HG02938 (cell line): ENCODE measurements around the gene SH3YL1.

Source experiments
- ATAC-seq: cut with Tn5 transposase; IDR thresholded peaks from one replicate; pipeline ENCODE4 v1.9.1; 2021; ENCODE audit warnings: mild to moderate bottlenecking, moderate library complexity; ENCODE audit not compliant: unreplicated experiment

SH3YL1 gene, protein sequence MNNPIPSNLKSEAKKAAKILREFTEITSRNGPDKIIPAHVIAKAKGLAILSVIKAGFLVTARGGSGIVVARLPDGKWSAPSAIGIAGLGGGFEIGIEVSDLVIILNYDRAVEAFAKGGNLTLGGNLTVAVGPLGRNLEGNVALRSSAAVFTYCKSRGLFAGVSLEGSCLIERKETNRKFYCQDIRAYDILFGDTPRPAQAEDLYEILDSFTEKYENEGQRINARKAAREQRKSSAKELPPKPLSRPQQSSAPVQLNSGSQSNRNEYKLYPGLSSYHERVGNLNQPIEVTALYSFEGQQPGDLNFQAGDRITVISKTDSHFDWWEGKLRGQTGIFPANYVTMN

DNA sequence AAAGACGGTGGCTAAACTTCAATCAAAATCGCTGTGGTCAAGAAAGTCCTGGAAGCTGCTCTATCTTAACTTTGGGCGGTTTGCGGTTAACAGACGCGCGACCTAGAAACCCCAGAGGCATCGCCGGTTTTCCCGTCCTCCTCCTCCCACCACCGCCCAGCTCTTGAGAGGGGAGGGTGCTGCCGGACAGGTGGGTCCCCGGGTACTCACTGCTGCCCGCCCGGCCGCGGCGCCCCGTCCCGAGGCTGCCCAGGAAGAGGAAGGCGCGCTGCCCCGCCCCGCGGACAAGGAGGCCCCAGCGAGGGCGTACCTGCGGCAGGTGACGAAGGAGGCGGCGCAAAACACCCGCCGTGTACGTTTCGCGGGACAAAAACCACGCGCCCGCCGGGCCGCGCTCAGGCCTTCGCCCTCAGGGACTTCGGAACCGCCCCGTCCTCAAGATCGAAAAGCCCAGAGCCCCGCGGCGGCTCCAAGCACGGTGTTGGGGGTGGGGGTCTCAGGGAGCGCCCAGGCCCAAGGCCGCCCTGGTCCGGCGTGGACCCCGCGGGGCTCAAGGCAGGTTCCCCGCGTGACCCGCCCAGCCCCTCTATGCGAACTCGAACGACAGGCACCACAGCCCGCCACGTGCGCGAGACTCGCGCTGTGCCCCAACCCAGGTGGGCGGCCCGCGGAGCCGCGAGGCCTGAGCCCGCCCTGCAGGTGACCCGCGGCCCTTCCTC is at the start of gene SH3YL1:
Gene SH3YL1, minus strand, starts transcription at position 259 of the 719 bp plus-strand sequence. Its CDS starts 48 bp downstream, at position 211.
- ATAC-seq, result peak; percentile 35

DNA sequence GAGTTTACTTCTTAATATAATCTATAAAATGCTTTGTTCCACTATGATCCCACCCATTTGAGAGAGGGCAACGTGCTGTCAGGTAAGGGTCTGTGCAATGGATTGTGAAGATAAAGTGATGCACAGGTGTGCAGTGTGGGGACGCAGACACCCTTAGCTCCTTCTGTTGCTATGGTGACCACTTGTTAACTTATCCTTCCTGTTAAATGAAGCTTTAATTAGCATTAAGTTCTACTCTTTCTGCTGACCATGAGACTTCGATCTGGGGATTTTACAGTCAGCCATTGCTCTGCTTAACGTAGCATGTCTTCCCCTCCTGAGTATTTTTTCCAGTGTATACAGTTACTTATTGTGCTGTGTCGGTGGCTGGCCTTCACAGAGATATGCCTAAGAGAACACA is 47.2 kb upstream of the SH3YL1 start:
- ATAC-seq, result no peak

DNA sequence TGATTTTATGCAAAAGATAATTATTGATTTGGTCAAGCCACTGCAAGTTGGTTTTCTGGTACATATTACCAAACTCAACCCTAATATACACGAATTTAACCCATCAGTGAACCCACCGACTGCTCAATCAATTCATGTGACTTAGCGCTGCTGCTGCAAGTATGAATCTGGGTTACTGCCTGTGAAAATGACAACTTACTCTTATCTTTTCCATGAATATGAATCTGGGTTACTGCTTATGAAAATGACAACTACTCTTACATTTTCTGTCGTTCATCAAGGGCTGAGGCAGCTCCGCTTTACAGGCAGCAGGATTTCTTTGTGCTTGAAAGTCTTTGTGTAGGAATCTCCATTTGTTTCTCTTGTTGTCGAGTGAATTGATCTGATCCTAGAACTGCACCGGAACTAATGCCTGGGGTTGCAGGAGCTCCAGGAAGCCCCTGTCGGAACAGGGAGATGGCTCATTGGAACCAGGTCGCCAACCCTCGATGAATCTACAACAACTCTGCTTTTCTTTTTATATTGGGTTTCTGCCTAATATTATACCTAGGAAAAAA is 46.2 kb upstream of the SH3YL1 start:
- ATAC-seq, result no peak

DNA sequence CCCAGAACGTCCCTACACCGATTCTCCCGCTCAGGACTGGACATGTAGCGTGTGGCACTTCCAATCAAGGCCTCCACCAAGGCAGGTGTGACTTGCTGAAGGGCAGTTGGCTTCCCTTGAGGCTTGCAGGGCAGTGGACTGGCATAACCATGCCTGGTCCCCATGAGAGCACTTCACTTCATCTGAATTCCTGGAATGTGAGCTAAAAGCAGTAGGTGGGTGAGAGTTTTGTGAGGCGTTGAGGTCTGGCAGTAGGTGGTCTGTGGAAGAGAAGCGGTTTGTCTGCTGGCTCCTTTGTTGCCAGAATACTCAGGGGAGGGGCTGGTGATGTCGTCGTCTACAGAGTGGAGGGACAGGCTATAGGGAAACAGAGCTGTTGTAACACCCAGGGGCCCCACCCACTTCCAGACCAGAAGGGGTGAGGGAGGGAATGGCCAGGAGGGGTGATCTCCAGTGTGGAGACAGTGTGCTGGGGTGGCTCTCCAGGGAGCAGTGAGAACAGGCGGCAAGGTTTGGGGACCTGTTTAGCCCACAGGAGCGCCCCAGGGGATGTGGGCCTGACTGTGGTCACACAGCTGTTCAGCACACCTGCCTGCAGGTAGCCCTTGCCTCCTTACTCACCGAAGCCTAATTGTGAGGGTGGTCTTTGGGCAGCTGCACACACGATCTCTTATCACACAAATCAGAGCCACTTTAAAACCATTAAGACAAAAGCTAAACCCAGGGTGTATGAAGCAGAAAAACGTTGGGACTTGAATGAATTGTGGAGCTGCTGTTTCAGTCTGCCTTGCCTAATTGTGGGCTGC is 45.5 kb upstream of the SH3YL1 start:
- no peak for ATAC-seq

DNA sequence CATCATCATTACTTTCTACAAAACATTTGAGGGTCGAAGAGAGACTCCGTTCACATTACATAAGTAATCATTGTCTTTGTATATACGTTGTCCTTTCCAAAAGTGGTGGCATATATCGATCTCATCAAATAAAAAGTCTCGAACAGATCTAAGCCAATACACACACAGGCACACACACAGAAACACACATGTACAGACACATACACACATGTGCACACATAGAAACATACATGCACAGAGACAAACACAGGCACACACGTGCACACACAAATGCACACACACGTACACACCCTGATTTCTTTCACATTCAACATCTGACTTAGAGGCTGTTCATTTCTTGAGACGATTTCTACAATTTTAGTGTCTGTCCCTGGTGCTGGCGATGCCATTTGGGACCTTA is 41.5 kb upstream of the SH3YL1 start:
- no peak for ATAC-seq

DNA sequence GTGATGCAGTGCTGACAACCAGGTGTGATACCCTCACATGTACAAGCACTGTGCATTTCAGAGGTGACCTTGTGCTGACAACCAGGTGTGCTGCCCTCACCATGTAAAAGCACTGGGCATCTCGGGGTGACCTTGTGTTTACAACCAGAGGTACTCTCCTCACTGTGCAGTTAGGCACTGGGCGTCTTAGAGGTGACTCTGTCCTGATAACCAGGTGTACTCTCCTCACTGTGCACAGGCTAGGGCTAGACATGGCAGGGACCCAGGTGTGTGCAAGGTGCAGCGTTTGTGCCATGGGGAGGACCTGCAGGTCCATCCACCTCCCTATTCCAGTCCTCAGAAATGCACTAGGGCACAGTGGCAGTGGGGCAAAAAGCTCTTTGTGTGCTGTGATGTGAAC is 32.5 kb upstream of the SH3YL1 start:
- ATAC-seq, result no peak

DNA sequence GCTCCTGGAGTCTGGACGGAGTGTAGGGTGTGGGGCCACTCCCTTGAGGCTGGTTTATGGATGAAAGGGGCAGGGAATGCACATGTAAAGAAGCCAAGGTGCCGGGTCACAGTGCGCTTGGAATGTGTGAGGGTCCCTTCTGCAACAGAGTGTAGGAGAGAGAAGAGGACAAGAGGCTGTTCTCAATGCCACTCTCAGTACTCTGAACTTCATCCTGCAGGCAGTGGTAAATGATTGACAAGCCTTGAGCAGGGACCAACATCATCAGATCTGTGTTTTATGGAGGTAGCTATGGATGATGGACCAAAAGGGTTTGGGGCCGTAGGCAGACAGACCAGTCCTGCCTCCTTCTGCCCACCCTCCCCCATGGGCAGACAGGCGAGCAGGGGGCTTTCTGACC is 31.3 kb upstream of the SH3YL1 start:
- ATAC-seq, result no peak

DNA sequence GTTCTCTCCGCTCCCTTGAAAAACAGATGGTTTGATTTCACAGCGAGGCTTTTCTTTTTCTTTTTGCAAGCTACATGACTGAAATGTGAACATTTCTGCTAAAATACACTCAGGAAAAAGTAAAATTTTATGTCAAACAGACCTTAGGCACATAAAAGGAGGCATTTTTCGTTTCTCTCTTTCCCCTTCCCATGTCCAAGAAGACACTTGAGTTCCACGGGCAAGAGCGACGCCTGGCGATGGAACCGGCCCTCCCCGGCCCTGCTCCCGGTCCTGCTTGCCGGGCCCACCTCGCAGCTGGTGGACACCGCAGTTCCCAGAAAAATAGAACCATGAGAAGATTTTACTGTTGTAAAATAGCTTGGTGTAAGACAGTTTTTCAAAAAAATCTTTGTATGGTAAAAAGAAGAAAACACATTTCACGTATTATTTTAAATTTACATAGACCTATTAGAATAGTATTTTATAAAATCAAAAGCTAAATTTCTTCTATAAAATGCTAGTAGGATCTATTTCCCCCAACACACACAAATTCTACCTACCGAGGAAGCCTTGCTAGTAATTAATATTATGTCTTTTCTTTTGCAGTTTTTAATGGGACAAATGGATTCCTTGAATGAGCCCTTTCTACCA is 26.4 kb upstream of the SH3YL1 start:
- ATAC-seq, result no peak

DNA sequence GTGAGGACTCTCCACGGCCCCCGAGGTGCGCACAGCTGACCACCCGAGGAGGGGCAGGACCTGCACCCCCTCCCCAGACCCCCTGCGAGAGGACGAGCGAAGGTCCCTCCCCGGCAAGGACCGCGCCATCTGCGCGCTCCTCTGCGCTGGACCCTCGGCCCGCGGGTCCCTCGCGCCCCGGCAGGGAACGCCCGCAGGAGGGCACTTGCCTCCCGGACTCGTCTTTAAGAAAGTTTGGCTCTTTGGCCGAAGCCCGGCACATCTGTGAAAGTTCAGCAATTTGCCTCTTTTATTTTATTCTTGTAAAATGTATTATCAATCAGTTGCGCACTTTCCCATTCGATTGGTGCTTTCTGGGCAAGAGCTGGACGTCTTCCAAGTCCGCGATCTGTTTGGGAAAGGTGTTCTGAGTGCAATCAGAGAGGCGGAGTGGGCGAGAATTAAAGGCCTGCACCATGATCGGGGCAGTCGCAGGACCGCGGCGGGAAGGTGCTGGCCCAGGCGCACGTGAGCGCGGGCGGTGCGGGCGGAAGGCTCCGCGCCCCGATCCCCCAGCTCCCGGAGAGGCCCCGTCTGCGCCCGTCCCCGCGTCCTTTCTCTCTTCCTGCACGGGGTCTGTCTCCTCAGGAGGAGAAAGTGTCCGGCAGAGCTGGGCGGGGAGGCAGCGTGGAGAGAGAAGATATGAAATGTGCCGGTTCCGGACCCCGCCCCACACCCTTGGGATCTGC is 25.7 kb upstream of the SH3YL1 start:
- ATAC-seq, result no peak

DNA sequence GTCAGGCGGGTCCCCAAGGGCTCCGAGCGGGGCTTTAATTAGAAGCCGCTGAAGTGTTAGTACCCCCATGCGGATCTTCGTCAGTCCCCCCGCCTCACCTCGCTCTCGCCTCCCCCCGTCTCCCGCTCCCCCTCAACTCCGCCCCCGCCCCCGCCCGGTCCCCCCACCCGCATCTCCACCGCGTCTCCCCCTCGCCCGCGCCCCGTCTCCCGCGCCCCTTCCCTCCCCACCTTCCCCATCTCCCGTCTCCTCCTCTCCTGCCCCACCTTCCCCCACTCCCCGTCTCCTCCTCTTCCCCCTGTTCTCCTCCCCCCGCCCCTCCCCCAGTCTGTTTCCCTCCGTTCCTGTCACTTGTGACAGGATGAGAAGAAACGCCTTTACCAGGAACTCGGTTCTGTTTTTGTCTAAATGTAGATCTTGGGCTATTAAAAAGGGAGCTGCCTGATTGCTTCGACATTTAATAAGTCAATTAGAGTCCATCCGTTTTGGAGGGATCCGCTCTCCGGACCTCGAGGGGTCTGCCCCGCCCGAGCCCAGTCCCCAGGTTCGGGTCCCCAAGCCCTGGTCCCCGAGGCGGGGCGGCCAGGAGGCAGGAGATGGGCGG is 25.0 kb upstream of the SH3YL1 start:
- ATAC-seq, result no peak

DNA sequence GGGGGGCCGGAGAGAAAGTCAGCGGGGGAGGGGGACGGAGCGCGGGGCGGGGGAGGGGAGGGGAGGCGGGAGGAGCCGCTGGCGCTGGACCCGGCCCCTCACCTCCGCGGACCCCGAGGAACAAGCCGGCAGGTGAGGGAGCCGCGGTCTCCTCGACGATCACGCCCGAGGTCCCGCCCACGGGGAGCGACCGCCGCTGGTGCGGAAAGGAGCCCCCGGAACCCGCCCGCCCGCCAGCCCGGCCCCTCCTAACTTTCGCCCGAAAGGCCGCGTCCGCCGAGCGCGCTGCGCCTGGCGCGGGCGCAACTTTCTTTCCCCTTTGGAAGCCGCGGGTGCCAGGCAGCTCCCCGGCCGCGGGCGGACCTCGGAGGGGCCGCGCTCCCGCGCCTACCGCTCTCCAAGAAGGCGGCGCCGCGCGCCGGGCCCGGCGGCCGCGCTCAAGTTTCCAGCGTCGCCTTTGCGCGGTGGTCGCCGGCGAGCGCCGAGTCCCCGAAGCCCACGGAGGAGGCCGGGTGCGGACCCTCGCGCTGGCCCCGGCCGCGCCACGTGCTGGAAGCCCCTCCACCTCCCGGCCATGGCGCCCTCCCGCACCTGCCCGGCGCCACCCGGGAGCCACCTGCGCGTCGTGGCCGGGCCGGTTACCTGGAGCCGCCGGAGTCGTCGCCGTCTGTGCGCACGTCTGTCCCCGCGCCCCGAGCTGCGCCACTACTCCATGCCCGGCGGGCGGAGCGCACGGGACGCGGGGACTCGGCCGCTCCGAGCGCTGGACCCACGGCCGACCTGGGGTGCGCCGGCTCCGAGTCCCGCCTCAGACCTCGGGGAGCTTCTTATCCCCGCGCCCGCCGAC is 24.3 kb upstream of the SH3YL1 start, which contains the start of gene ALKAL2:
Gene ALKAL2, minus strand, starts transcription at position 181 of the 847 bp plus-strand sequence. CDS start 256 bp downstream, outside the sequence.
- ATAC-seq, result no peak

DNA sequence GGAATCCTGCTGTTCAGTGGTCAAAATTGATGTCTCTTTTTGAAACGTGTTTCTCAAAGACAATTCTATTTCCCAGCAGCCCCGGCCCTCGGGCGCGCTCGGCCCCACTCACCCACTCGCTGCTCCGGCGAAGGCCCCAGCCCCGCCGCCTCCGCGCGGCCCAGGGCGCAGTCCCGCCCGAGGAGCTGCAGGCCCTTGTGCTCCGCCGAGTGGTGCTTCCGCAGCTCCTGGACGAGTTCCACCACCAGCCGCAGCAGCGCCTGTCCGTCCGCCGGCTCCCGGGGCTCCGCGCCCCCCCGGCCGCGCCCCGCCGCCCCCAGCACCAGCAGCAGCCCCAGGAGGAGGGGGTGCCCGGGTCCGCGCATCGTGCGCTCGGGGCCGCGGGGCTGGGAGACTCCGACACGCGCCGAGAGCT is 23.6 kb upstream of the SH3YL1 start:
- no peak for ATAC-seq

DNA sequence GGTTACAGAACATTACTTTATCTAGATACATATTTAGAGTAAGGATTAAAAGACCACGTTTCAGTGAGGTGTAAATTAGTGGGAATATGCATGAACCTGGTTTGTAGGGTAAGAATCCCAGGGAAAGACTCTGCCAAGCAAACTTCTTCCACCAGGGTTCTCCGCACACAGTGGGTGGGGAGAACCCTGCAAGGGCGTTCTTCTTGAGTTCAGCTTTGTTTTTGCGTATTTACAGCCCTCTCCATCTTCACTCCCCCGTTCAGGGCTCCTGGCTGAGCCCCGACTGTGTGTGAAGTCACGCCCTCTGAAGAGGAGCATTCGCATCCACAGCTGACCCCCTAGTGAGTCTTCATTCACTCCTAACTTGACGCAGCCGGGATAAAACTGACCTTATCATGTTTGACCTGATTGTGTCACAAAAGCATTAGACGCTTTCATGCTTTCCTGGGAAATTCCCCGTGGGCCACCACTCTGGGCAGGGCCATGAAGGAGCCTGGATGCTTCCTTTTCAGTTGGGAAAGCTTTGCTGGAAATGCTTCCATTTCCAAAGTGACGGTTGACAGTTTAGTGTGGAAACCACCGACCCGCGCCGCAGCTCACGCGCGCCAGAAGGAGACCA is 23.1 kb upstream of the SH3YL1 start:
- no peak for ATAC-seq

DNA sequence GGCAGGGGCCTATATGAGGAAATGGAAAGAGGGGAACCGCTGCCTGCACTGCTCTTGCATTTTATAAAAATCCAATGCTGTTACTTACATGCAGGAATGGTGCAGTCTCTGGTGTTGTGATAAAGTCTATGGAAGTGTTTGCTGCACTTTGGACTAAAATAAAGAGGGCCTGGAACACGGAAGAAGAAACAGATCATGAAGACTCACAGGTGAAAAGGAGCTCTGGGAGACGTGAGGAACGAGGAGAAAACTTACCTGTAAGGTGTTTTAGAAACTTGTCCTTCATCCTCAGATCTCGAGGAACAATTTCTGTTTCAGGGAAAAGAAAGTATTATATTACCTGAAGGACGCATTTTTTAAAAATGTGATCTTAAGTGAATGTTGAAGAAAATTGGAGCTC is 22.2 kb upstream of the SH3YL1 start:
- no peak for ATAC-seq

DNA sequence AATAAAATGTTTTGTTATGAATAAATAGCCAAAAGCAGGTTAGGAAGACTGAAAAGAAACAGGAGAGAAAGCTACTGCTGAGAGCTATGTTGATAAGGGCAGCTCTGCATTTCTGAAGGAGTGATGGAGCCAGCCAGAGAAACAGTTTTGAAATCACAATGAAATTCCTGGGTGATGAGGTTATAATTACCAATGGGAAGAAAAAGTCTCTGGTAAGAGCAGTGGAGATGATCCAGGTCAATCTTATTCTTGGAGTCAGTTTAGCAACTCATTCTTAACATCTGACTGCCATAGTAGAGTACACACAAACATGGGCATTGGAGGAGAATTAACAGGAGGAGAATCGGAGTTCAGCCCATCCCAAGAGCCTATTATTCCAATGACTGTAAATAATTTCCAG is 21.7 kb upstream of the SH3YL1 start:
- ATAC-seq, result no peak

DNA sequence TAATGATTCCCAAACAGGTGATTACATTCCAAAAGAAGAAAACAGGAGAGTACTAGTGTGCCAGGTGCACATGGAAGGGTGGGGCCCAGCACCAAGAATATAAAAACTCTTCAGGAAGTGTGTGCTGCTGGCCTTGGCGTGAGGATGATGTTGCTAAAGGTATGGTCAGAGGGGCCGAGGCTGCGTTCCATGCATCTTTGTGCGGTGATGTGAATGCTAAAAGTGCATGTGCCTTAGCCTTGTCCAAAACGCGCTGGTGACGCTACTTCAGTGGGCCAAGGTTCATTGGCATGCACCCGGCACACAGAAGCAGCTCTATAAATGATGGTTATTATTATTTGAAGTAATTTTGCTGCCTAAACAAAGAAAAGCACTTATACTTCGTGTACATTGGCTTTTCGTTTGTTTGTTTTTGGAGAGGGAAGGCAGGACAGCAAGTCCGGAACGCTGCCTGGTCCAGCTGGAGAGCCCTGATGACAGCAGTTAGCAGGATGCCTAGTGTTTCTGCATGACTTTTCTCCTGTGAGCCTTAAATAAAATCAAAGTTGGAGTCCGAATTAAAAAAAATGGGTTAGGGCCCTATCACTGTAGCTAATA is 21.2 kb upstream of the SH3YL1 start:
- no peak for ATAC-seq

DNA sequence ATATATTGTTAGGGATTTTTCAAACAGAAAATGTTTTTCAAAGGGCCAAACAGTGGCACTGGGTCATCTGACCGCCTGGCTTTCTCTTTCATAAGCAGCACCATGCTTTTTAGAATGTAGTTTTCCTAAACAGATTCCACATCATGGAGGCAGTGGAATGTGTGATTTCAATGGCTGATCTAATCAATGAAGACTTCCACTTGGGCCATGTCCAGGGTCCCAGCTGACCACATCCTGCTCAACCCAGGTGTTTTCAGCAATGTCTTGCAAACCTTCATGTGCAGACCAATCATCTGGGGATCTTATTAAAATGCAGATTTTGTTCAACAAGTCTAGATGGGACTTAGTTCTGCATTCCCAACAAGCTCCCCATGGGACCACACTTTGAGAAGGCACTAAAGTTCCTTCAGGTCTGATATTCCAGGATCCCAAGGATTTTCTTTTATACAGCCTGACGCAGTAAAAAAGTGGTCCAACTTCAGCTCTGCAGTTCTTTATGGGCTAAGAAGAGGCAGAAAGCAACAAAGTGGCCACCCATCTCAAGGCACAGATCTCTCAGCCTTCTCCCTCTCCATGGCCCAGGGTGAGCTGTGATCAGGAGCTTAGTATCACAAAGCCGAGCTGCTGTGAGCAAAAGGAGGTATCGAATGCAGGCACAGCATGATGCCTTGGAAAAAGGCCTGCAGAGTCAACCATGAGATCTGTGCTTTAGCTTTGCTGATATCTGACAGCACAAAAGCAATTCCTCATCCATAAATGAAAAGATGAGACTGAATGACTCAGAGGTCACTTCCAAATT is 20.4 kb upstream of the SH3YL1 start:
- no peak for ATAC-seq
